ENCODE data around the gene ONECUT3. TPM values are rescaled to one million over a fixed set of nuclear protein-coding genes. Genes with fewer than 3 reads are reported as not detected.

The ONECUT3 gene
- total and polyA plus RNA-seq, 2 of the 4 experiments (the other 2 are of a cell fraction) = not detected

DNA sequence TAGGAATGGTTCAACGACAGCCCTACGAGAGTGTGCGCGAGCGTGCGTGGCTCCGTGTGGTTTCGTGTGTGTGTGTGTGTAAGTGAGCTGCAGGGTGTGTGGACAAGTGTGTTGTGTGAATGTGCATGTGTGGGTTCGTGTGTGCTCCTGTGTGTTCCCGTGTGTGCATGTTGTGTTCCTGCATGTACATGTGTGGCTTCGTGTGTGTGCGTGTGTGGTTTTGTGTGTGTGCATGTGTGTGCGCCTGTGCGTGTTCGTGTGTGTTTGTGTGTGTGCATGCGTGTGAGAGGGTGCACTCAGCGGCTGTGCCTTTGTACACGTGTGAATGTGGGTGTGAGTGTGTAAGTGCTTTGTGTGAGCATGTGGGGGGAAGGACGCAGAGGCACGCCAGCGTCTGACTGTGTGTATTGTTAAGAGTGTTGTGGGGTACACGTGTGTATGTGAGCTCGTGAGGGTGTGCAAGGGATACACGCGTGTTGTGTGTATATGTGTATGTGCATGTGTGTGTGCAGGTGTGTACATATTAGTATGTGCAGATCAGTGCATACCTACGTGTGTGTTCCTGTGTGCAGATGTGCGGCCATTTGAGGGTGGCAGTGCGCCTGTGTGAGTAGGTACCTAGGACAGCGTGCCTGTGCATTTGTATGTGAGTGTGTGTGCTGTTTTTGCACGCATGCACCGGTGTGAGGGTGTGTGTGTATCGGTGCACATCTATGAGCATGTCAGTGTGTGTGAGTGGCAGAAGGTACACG lies 24.3 kb upstream of the ONECUT3 start (continued):
- no peak for TF ChIP-seq CHD1 (IDR thresholded peaks at IDR 0.05; ENCODE audit: low read depth, low read length)

GRCh38 chr19:1729568-1729925 lies 23.8 kb upstream of the ONECUT3 start:
- H4K5ac ChIP-seq (ENCODE audit: low read depth, low read length) = no peak overlapping the region
- H3K36me3 ChIP-seq (ENCODE audit: control insufficient read depth, insufficient read depth, low read length) = no peaks in the 10 kb centered on the region
- no TSS peak for BruUV-seq (replicated peaks)
- no peak overlapping the region for H3K23ac ChIP-seq (ENCODE audit: low read depth, low read length)
- no peak overlapping the region for H2BK15ac ChIP-seq (ENCODE audit: low read depth, low read length)
- no peak for TF ChIP-seq RFX5 (IDR thresholded peaks at IDR 0.05; ENCODE audit: low read depth, low read length)
- no peak for TF ChIP-seq POLR2A (IDR thresholded peaks at IDR 0.05; ENCODE audit: low read depth, low read length)
- no peak overlapping the region for H3K18ac ChIP-seq (ENCODE audit: low read depth, low read length)
- ChIA-PET POLR2A (ENCODE audit: unreplicated experiment) (no interaction called here), CTCF (no interaction called here)
- DNase-seq (no peak), ATAC-seq (ENCODE audit: low read depth) (no peak)
- H3K79me1 ChIP-seq (ENCODE audit: low read depth in 1 of 2, low read length in 2 of 2) = no peaks in the 10 kb centered on the region
- H2BK20ac ChIP-seq (ENCODE audit: low read depth, low read length) = no peak overlapping the region
- H3K4me1 ChIP-seq (ENCODE audit: control insufficient read depth, insufficient read depth, low read length) = no peaks in the 10 kb centered on the region; the same call in 1 of the 2 replicates
- H3K56ac ChIP-seq (ENCODE audit: extremely low read depth, insufficient read depth, low read length) = no peak overlapping the region
- H2BK120ac ChIP-seq (ENCODE audit: low read depth, low read length) = no peak overlapping the region
- H3K9me1 ChIP-seq (ENCODE audit: insufficient read depth, low read length) = peaks cover 3% of the 10 kb centered on the region; the same call in 1 of the 2 replicates
- no peak overlapping the region for H3K14ac ChIP-seq (replicated peaks; ENCODE audit: low read depth, low read length)
- H4K20me1 ChIP-seq (ENCODE audit: insufficient read depth, low read length) = peaks cover 4% of the 10 kb centered on the region; the same call in 1 of the 2 replicates
- 65% methylated on average over 13 of the region's 19 CpGs; no CpG with 5 or more reads in 1 of the 2 experiments for WGBS, 2 experiments (ENCODE audit: extremely low coverage in 2 of 2, insufficient read length in 1 of 2)
- H3K9me3 ChIP-seq (ENCODE audit: control insufficient read depth, insufficient read depth, low read length) = no peaks in the 10 kb centered on the region
- H3K27me3 ChIP-seq (ENCODE audit: control insufficient read depth, insufficient read depth, low read length) = peaks cover 34% of the 10 kb centered on the region
- no peak overlapping the region for H2AFZ ChIP-seq (replicated peaks; ENCODE audit: low read length, poor library complexity)
- H3K4ac ChIP-seq (ENCODE audit: low read depth, low read length) = no peak overlapping the region
- no peak overlapping the region for H3K4me2 ChIP-seq (ENCODE audit: low read depth, low read length)
- H3K27ac ChIP-seq (ENCODE audit: insufficient read depth, low read length) = no peak overlapping the region
- no peak overlapping the region for H4K8ac ChIP-seq (ENCODE audit: low read depth in 2 of 2, low read length in 2 of 2)
- intact Hi-C loops (cut with micrococcal nuclease) (no loop called here), in situ Hi-C loops (cut with MboI; ENCODE audit: low sequenced_read_pairs) (no loop called here), dilution Hi-C loops (cut with HindIII; ENCODE audit: low sequenced_read_pairs, unreplicated experiment) (no loop called here)
- no peak overlapping the region for H4K91ac ChIP-seq (ENCODE audit: insufficient read depth, low read depth, low read length)
- H3K9ac ChIP-seq (ENCODE audit: low read depth, low read length) = no peak overlapping the region
- no peak overlapping the region for H2AK9ac ChIP-seq (replicated peaks; ENCODE audit: low read depth, low read length, poor library complexity)
- no peak overlapping the region for H2BK5ac ChIP-seq (ENCODE audit: low read depth, low read length, poor library complexity, severe bottlenecking)
- no peak overlapping the region for H2AK5ac ChIP-seq (ENCODE audit: low read depth, low read length)
- no peak overlapping the region for H3K4me3 ChIP-seq (ENCODE audit: insufficient read depth, low read depth, low read length)
